ENCODE measurements around the gene KCNJ3.

Gene KCNJ3, protein sequence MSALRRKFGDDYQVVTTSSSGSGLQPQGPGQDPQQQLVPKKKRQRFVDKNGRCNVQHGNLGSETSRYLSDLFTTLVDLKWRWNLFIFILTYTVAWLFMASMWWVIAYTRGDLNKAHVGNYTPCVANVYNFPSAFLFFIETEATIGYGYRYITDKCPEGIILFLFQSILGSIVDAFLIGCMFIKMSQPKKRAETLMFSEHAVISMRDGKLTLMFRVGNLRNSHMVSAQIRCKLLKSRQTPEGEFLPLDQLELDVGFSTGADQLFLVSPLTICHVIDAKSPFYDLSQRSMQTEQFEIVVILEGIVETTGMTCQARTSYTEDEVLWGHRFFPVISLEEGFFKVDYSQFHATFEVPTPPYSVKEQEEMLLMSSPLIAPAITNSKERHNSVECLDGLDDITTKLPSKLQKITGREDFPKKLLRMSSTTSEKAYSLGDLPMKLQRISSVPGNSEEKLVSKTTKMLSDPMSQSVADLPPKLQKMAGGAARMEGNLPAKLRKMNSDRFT

DNA sequence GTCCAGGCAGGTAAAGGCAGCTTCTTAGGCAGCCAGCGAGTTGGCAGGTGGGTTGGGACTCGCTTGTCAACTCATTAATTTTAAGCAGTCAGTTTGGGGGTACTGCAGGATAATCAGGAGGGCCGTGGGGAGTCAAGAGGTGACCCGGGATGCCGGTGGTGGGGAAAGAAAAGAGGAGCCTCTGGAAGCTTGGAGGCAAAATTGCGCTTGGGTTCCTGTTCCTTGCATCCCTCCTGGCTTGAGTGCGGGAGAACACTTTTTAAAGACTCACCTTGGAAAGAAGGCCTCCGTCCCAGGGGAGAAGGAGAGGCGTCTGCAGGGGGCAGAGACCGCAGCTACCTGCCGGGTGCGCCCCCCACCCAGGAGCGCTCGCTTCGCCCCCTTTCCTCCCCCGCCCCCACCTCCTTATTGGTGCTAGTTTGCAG, at the start of gene KCNJ3:
KCNJ3 (plus strand) TSS at position 400 of the 425 bp plus-strand sequence. CDS start 81 bp downstream, outside the sequence.
- DNase-seq, result no peak

DNA sequence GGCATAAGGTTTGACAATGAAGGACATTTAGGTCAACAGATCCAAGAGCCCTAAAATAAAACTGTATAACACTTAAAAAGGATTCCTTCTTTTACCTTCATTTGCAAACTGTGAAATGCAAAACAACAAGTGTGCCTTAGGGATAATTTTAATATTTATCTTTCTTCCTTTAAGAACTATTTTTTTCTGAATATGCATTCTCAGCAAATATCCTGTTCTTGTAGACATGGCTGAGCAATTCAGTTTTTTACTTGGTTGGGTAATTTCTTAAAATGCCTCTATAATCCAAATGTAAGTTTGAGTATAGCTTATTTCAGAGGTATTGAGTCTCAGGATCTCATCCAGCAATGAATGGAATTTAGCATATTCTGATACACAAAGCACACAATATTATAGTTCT, 43.0 kb upstream of the KCNJ3 start:
- DNase-seq, result no peak

DNA sequence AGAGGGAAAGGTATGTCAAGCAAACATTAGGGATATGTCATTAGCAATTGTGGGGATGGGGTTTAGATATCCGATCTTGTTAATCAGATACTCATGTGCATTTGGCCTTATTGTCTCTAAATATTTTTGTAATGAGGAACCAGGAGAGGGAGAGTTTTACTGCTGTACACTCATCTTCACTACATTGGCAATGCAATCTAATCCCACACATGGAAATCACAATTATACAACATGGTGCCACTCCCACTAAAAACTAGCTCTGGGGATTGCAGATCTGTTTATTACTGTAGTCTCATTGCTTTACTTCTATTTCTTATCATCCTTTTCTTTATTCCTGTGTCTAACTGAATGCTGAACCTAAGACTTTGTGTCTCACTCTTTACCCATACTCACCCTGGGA, 39.6 kb upstream of the KCNJ3 start:
- no peak for DNase-seq

DNA sequence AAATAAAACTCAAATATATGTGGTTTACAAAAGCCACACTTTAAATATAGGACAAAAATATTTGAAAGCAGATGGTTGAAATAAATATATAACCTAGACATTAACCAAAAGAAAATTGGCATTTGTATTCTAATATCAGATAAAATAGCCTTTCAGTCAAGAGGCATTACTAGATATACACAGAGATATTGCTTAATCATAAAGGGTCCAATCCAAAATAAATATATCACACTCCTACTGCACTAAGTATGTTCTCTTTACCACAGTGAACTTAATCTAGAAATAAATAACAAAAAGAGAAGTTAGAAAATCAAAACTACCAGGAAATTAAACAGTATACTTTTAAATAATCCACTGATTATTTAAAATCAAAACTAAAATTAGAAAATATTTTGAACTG, 34.2 kb upstream of the KCNJ3 start:
- DNase-seq, result no peak

DNA sequence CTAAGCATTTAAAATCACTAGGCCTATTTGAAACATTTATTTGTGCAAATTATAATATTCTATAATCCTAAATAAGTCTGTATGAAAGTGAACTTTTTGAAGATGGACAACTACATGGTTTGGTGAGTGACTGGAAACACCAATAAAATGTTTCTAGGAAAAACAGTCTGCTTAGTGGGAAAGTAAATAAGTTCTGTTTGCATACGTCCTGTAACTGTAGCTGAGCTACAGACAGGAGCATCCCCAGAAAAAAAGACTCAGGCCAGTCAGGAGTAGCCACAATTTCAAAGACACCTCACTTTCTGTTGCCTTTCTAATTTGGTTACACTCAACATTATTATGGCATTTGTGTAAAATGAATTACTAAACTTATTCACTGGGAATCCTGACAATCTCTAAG, 28.4 kb upstream of the KCNJ3 start:
- DNase-seq, result no peak

DNA sequence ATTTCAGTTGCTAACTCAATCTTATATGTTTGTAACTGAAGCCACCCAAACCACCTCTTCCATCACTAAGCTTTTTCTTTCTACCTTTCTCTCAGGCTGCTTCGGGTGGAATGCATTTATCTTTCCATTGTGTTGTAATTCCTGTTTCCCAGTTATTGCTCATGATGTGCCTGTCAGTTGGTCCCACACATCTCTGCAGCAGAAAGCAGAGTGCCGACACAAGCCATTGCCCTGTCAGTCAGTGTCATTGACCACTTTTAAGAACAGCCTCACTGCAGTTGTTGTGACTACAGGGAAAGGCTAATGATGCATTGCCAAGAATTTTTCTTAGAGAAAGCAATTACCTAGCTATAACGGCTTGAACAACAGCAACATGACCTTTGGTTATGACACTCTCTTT, 24.8 kb upstream of the KCNJ3 start:
- no peak for DNase-seq

DNA sequence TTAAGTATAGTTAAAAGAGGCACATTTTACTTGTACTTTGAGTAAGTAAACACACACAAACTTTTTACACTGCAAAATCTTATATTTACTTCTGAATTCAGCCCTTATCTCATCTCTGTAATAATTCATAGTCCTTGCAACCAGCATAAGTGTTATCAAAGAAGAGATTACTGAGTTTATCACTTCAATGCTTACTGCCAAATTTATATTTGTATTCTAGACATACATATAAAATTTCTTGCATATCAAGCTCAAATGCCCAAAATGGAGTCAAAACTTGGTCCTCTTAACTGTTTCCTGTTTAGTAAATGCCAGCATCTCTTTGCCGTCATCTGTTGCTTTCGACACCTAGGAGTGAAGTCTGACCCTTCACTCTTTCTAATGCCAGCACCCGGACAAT, 21.1 kb upstream of the KCNJ3 start:
- no peak for DNase-seq

DNA sequence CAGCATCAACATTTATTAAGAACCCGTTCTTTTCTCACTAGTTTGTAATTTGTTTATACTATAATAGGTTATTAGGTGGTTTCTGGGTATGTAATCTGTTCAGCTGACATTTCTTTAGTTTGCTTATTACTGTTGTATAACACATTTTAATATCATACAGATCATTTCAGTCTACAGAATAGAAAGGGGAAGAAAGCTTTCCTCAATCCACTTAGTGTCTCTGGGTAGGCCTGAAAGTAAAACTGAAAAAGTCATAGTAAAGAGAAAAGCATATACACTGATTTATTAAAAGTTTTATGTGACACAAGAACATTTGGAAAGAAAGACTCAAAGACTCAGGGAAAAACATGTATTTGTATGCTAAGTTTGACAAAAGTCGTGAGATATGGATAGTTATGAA, 16.8 kb upstream of the KCNJ3 start:
- no peak for DNase-seq

DNA sequence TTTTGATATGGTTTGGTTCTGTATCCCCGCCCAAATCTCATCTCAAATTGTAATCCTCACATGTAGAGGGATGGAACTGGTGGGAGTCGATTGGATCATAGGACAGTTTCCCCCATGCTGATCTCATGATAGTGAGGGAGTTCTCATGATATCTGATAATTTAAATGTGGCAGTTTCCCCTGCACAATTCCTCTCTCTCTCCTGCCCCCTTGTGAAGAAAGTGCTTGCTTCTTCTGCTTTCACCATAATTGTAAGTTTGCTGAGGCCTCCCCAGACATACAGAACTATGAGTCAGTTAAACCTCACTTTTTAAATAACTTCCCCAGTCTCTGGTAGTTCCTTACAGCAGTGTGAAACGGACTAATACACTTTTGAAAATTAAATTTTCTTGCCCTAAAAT, 12.3 kb upstream of the KCNJ3 start:
- no peak for DNase-seq

DNA sequence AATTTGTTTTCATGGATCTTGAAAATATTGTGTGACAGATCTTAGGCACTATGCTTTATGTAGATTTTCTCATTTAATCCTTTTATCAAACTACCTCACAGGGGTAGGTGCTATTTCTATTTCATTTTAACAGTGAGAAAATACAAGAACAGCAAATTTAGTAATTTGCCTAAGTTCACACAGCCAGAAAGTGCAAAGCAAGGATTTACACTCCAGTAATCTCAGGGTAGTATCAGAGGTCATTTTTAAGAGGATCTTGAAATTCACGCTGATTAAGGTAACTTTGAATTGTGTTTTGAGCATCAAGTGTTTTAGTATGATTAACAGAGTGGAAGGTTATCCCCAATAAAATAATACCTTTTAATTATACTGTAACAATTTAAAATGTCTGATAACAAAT, 10.1 kb upstream of the KCNJ3 start:
- no peak for DNase-seq

DNA sequence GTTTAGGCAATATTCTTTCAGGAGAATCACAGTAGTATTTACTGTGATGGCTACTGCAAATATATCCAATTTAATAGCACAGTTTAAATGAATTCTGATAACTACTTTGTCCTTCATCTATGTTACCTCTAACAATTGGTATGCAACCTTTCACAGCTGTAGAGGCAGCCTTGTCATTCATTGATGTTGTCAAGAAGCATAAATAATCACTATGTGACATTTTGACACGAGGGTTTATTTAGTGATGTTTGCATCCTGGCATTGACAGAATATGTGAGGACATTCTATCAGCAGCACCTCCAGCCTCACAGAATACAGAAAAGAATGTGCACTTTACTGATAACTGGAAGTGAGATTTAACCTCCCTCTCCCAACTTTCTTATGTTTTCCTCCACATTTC, 9.3 kb upstream of the KCNJ3 start:
- no peak for DNase-seq

DNA sequence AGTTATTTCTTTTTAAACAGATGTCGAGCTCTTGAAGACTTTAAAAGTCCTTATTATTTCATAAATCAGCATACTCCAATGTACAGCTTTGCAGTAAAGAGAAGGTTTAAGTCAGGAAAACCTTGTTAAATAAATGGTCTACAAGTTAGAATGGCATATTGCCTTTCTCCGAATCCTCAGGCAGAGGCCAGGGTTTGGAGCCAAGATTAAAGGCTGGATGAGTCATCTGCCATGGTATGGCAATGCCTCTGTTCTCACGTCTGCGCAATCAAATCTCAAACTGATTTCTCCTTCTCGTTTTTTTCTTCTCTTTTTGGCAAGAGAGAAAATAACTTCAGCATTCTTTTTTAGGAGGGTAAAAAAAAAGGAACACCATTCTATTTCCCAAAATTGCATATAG, 5.6 kb upstream of the KCNJ3 start:
- no peak for DNase-seq

DNA sequence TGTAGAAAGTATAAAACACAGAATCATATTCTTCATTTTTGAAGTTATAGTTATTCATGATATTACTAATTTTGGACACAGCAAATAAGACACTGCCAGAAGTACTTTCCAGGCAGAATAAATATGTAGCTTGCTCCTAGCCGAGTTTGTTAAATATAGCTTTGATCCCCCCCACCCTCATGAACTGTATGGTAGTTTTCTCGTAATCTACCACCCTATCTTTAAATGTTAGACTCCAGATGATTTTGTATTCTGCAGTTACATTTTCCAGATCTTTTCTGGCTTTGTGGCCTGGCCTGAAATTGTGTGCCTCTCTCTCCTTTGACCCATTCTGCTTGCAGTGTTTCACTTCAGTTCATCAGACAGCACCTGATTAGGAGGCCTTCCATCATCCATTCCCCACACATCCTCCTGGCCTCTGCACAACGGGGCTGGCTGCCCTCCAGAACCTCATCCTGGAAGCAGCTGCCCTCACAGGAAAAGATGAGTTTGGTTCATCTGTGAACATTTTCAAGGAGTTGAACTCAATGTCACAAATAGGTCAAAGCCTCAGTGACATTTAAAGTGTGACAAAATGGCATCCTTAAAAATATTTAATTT, 4.7 kb upstream of the KCNJ3 start:
- no peak for DNase-seq

DNA sequence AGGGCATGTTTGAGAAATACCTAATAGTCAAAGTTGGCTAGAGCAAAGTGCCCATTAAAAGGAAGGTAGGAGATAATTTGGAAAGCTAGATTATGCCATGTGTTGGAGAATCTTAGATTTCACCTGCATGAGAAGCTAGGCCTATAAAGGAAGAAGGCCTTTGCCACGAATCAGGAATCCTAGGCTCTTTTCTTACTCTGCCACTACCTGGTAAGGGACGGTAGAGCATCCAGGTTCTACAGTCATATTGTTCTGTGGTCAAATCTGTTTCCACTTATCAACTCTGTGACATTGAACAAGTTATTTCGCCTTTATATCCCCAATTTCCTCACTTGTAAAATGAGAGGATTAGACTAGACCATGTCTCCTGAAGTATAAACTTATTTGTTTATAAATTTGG, 3.6 kb upstream of the KCNJ3 start:
- no peak for DNase-seq

DNA sequence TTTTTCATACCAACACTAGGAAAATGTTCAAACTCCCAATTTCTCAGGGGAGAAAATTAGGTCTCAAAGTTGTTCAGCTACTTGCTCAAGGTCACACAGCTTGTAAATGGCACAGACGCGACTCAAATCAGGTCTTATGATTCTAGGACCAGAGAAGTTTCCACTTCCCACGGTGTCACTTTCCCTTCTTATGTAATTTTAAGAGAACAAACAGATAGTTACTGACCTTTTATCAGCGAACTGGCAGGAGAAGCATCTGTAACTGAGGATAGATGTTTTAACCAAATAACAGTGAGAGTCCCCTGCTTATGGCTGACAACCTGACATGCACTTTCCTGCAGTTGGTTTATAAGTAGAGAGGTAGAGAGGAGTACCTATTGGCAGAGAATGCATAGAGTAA, 2.1 kb upstream of the KCNJ3 start:
- DNase-seq, result no peak

DNA sequence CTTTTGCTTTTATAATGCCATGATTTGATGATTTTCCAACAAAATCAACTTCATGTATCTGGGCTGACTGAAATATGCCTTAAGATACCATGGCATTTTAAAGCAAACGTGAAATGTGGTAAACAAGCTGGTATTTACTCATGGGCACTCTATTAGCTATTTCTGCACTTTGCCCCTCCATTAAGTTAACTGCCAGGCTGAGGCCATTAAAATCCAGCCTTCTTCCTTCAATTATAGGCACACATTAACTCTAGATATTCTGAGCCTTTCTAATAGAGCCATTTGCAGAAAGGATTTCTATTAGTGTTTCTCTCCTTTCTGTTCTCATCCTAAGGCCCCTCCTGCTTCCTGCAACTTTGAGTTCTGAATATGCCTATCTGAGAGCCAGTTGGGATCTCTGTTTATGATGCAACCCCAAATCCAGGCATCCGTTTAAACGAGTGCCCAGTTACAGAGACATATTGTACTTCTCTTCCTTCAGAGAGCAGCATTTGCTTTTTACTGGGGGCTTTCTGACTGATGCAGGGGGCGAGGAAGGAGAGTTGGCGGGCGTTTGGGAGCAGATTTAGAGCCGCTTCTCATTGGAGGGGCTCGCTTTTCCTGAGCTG, 1.6 kb upstream of the KCNJ3 start:
- DNase-seq, result no peak

DNA sequence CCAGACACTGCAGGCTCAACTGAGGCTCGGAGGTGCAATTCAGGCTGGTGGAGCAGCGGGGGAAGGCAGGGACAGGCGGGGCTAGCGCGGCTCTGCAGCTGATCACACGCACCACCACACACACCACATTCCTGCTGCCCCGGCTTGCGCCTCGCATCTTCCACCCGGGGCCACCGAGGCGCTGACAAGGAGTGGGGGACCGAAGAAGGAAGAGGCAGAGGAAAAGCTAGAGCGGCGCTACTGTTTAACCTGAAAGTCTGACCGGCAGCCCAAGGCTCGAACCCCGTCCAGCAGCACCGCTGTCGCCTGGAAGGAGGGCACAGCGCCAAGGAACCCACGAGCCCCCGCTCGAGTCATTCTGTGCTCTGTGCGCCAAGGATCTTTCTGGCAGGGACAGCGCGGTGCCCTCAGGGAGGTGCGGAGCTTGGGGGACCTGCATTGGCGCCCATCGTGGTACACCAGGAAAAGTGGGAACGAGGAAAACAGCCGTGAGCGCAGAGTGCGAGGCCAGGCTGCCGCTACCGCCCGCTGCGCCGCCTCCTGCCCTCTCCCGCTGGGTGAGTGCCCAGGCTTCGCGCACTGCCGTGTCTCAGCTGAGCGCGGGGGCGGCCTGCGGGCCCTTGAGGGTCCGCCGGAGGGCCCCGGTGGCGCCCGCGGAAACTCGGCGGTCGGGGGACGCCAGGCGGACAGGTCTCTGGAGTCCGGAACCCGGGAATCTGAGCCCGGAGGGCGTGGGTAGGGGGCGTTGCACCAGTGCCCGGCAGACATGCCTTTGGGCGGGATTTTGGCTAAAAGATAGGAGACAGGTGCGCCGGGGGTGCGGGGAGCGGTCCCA, 860 bp upstream of the KCNJ3 start:
- DNase-seq, result no peak

DNA sequence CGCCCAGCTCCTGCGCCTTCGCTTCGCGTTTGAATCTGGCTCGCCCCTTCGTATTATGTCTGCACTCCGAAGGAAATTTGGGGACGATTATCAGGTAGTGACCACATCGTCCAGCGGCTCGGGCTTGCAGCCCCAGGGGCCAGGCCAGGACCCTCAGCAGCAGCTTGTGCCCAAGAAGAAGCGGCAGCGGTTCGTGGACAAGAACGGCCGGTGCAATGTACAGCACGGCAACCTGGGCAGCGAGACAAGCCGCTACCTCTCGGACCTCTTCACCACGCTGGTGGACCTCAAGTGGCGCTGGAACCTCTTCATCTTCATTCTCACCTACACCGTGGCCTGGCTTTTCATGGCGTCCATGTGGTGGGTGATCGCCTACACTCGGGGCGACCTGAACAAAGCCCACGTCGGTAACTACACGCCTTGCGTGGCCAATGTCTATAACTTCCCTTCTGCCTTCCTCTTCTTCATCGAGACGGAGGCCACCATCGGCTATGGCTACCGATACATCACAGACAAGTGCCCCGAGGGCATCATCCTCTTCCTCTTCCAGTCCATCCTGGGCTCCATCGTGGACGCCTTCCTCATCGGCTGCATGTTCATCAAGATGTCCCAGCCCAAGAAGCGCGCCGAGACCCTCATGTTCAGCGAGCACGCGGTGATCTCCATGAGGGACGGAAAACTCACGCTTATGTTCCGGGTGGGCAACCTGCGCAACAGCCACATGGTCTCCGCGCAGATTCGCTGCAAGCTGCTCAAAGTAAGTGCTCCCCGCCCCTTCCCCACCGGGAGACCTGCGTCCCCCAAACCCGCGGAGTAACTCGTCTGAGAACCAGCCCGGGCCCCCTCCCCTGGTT, 453 bp downstream of the KCNJ3 start:
- no peak for DNase-seq

DNA sequence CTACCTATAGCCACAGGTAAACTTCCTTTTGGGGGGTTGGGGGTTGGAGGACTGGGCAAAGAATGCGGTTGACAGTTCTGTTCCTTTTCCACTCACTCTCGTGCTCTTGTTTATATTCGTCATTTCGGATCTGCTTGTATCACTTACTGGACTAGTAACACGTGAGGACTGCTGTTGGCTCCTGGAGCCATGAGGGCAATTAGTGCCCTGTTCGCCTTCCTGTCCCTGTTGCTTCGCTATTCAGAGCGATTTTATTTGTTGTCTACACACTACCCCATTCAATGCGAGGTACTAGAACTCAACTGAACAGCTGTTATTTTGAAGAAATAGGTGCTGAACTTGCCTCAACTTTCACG, 1.1 kb downstream of the KCNJ3 start:
- DNase-seq, result no peak

DNA sequence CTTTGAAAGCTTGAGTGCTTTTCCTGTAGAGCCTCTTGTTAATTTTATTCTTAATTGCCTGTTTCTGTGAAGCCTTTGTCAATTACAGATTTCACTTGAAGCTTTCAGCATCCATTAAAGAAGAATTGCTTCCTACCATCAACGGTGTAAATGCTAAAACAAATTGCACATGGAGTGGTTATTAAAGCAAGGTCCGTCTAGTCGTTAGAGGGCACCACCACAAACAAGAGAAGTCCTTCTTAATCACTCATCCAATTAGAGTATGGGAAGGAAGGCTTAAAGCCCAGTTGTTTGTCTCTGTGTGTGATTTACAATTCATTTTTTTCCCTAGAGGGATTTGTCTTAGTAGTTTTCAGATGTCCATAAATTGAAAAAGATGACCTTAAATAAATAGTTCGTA, 1.6 kb downstream of the KCNJ3 start:
- DNase-seq, result no peak

DNA sequence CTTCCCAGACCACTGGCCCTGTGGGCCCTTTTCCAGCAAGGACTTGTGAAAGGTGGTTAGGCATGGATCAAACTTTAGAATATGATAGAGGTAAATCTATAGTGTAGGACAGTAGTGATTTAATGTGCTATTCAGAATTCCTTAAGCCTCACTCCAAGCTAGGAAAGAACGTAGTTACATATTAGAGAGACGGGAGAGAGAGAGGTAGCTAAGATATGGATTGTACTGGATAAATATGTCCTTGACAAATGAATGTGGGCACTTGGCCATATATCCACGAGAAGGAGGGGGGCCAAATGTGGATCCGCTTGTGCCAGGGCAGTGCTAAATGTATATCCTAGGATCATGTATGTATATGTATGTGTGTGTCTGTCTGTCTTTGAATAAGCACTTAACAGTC, 6.5 kb downstream of the KCNJ3 start:
- DNase-seq, result no peak

DNA sequence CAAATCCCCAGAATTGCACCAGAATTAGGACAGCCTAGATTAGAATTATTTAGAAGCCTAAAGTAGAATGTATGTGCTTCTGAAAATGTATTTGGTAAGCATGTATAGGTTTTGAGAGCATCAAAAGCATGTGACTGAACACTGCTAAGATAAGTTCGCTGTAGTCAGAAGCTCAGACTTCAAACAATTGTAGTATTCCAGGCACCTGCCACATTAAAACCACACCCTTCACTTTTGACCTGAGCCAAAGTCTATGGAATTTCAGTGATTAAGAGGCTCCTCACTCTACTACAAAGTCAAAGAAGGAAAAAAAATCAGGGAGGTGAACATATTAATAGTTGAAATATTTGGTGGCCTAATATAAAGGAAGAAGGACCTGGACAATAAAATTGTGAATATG, 8.2 kb downstream of the KCNJ3 start:
- DNase-seq, result no peak
